Umbilical cord (tissue), 1 donor: ENCODE results near the gene SMKR1. TPM values are rescaled to one million over a fixed set of nuclear protein-coding genes. Genes with fewer than 3 reads are reported as not detected.

Source experiments
- total RNA-seq: library from RNA; depleted of rRNA; stranded (reverse); fragments of >200 nt; gene quantifications from one replicate; pipeline ENCODE4 v1.2.3, GENCODE V29; 2014; ENCODE audit warnings: low replicate concordance; ENCODE audit not compliant: insufficient read depth

The SMKR1 gene
- total RNA-seq, 1 donor from 2014 or later: not detected

Other genes with a start within 250 kb of the SMKR1 start
- gene STRIP2, start 68.1 kb upstream of the SMKR1 start, total RNA-seq: 0.96 TPM
- gene NRF1, start 109.2 kb downstream of the SMKR1 start, total RNA-seq: 19.0 TPM